ENCODE measurements around the gene INS.

The INS gene

GRCh38 chr11:2155511-2155910 is 5.5 kb downstream of the INS start:
- in situ Hi-C loops (cut with HindIII; ENCODE audit: low pct_ligation_motif_present, low sequenced_read_pairs): no loop called here
- Histone ChIP-seq H3K27me3 (replicated peaks) (peaks cover 1% of the 10 kb centered on the region), H3K36me3 (replicated peaks) (no peaks in the 10 kb centered on the region), H3K27ac (no peak overlapping the region), H3K4me3 (ENCODE audit: low read depth, low read length) (no peak overlapping the region)
- TF ChIP-seq CTCF (IDR thresholded peaks at IDR 0.05; ENCODE audit: low read depth, low read length, missing control alignments): no peak
- no peak for DNase-seq

- Histone ChIP-seq H3K27me3 (replicated peaks) (peaks cover 3% of the 10 kb centered on the region), H3K4me3 (ENCODE audit: low read depth, low read length) (no peak overlapping the region), H3K36me3 (replicated peaks) (no peaks in the 10 kb centered on the region), H3K27ac (no peak overlapping the region)
- no peak for TF ChIP-seq CTCF (IDR thresholded peaks at IDR 0.05; ENCODE audit: low read depth, low read length, missing control alignments)
- no peak for DNase-seq
- in situ Hi-C loops (cut with HindIII; ENCODE audit: low pct_ligation_motif_present, low sequenced_read_pairs): no loop called here
Observed at GRCh38 chr11:2154889-2155288, 6.1 kb downstream of the INS start.

GRCh38 chr11:2154195-2154585 is 6.8 kb downstream of the INS start:
- no peak overlapping the region for H3K27ac ChIP-seq
- H3K4me3 ChIP-seq (ENCODE audit: low read depth, low read length): no peak overlapping the region
- no peak for DNase-seq
- peaks cover 5% of the 10 kb centered on the region for H3K27me3 ChIP-seq (replicated peaks)
- in situ Hi-C loops (cut with HindIII; ENCODE audit: low pct_ligation_motif_present, low sequenced_read_pairs): no loop called here
- TF ChIP-seq CTCF (IDR thresholded peaks at IDR 0.05; ENCODE audit: low read depth, low read length, missing control alignments): no peak
- no peaks in the 10 kb centered on the region for H3K36me3 ChIP-seq (replicated peaks)

- H3K27me3 ChIP-seq (replicated peaks): peaks cover 9% of the 10 kb centered on the region
- H3K36me3 ChIP-seq (replicated peaks): no peaks in the 10 kb centered on the region
- in situ Hi-C loops (cut with HindIII; ENCODE audit: low pct_ligation_motif_present, low sequenced_read_pairs): no loop called here
Observed at GRCh38 chr11:2153581-2154194, 7.3 kb downstream of the INS start.

GRCh38 chr11:2151500-2152257 is 9.3 kb downstream of the INS start:
- H3K4me3 ChIP-seq (ENCODE audit: low read depth, low read length): no peak overlapping the region
- TF ChIP-seq CTCF (IDR thresholded peaks at IDR 0.05; ENCODE audit: low read depth, low read length, missing control alignments): peak; percentile 82
- H3K27me3 ChIP-seq (replicated peaks): peaks cover 22% of the 10 kb centered on the region
- in situ Hi-C loops (cut with HindIII; ENCODE audit: low pct_ligation_motif_present, low sequenced_read_pairs): no loop called here
- H3K36me3 ChIP-seq (replicated peaks): no peaks in the 10 kb centered on the region
- no peak overlapping the region for H3K27ac ChIP-seq
- DNase-seq: peak; percentile 59

More at GRCh38 chr11:2153581-2154194, 7.3 kb downstream of the INS start:
- Histone ChIP-seq H3K27ac (no peak overlapping the region), H3K4me3 (ENCODE audit: low read depth, low read length) (no peak overlapping the region)
- TF ChIP-seq CTCF (IDR thresholded peaks at IDR 0.05; ENCODE audit: low read depth, low read length, missing control alignments): no peak
- DNase-seq: no peak

Measured in brain microvascular endothelial cell (primary cell).